Measurements from ENCODE around the gene PEX19. TPM values are rescaled to one million over a fixed set of nuclear protein-coding genes. Genes with fewer than 3 reads are reported as not detected.
A peak's percentile ranks its signal among the peaks of the same experiment; 100 is the strongest.
"Not testable (repeated sequence)": the region's sequence is repeated elsewhere in the genome, so short reads cannot be mapped to it uniquely, and the experiment has no call there.

The PEX19 gene
- total RNA-seq, 6 experiments from 2014 or later: 55.8 to 96.2 (median 84.1) TPM

GRCh38 chr1:160293020-160293968 lies 8.4 kb upstream of the PEX19 start:
- no peaks in the 10 kb centered on the region for H3K9me3 ChIP-seq
- peak overlapping the region in 1 of 3 donors; percentile 51 for H3K27ac ChIP-seq
- no peak overlapping the region for H3K4me3 ChIP-seq
- intact Hi-C loops (cut with DNase I): loop anchor here in 1 of 2 donors (5.0 kb wide), 1 partner anchor 101 kb away; the partner anchor contains the start of gene CASQ1
- TF ChIP-seq POLR2A (IDR thresholded peaks at IDR 0.05): no peak
- no peak for TF ChIP-seq CTCF (IDR thresholded peaks at IDR 0.05)
- no peaks in the 10 kb centered on the region for H3K27me3 ChIP-seq
- peaks cover 0 to 20% (median 0%) of the 10 kb centered on the region in 4 donors for H3K4me1 ChIP-seq
- ATAC-seq: peak; percentile 24 to 71 (median 34)
- WGBS (ENCODE audit: insufficient coverage, low coverage, low lambda C conversion rate, missing lambda C conversion rate): 42% methylated on average over 8 of the region's 8 CpGs
- peak in 2 of 3 donors; percentile 23 to 65 for DNase-seq
- H3K36me3 ChIP-seq: peaks cover 30 to 99% (median 61%) of the 10 kb centered on the region in 4 donors

GRCh38 chr1:160291248-160292220 lies 6.6 kb upstream of the PEX19 start:
- WGBS (ENCODE audit: insufficient coverage, low coverage, low lambda C conversion rate, missing lambda C conversion rate): 26% methylated on average over 11 of the region's 11 CpGs

GRCh38 chr1:160287769-160288168 lies 2.8 kb upstream of the PEX19 start:
- H3K9me3 ChIP-seq; H3K27me3 ChIP-seq; intact Hi-C loops (cut with DNase I); DNase-seq; H3K4me3 ChIP-seq; ATAC-seq; H3K27ac ChIP-seq: not testable (repeated sequence)
- 89% methylated on average over 11 of the region's 12 CpGs for WGBS (ENCODE audit: insufficient coverage, low coverage, low lambda C conversion rate, missing lambda C conversion rate)
- H3K4me1 ChIP-seq: peaks cover 0 to 32% (median 7%) of the 10 kb centered on the region in 4 donors
- peaks cover 10 to 50% (median 24%) of the 10 kb centered on the region in 4 donors for H3K36me3 ChIP-seq

More at GRCh38 chr1:160291248-160292220, 6.6 kb upstream of the PEX19 start:
- peak; percentile 84 to 89 (median 86) for ATAC-seq
- DNase-seq: peak; percentile 31 to 67 (median 57)
- H3K4me1 ChIP-seq: peaks cover 0 to 23% (median 0%) of the 10 kb centered on the region in 4 donors
- no peak overlapping the region for H3K4me3 ChIP-seq
- no peak for TF ChIP-seq POLR2A (IDR thresholded peaks at IDR 0.05)
- peak; percentile 75 to 88 (median 82) for TF ChIP-seq CTCF (IDR thresholded peaks at IDR 0.05)
- H3K9me3 ChIP-seq: no peaks in the 10 kb centered on the region
- H3K27me3 ChIP-seq: no peaks in the 10 kb centered on the region
- intact Hi-C loops (cut with DNase I): loop anchor here in 1 of 2 donors (5.0 kb wide), 1 partner anchor 99 kb away; the partner anchor contains the start of gene CASQ1
- H3K27ac ChIP-seq: peak overlapping the region in 1 of 3 donors; percentile 5
- H3K36me3 ChIP-seq: peaks cover 18 to 85% (median 47%) of the 10 kb centered on the region in 4 donors

- H3K36me3 ChIP-seq: peaks cover 3 to 50% (median 19%) of the 10 kb centered on the region in 4 donors
- no peaks in the 10 kb centered on the region for H3K9me3 ChIP-seq
Measured at GRCh38 chr1:160285506-160285905, 573 bp upstream of the PEX19 start.

More at GRCh38 chr1:160285506-160285905, 573 bp upstream of the PEX19 start:
- Histone ChIP-seq H3K4me3 (peak overlapping the region; percentile 84 to 98 (median 92)), H3K27ac (no peak overlapping the region), H3K27me3 (no peaks in the 10 kb centered on the region), H3K4me1 (peaks cover 0 to 27% (median 7%) of the 10 kb centered on the region in 4 donors)
- ATAC-seq: no peak
- WGBS (ENCODE audit: insufficient coverage, low coverage, low lambda C conversion rate, missing lambda C conversion rate): 82% methylated on average over 9 of the region's 23 CpGs
- TF ChIP-seq CTCF (IDR thresholded peaks at IDR 0.05) (no peak), POLR2A (IDR thresholded peaks at IDR 0.05) (no peak)
- DNase-seq: no peak
- intact Hi-C loops (cut with DNase I): no loop called here

Data from right lobe of liver (tissue), 6 donors.